MM.1S (cell line): ENCODE data around the gene DYNLT4.

Experiments used
- DNase-seq: peaks from one replicate; pipeline ENCODE4 v3.0.0-alpha.2; 2015
- H2AFZ ChIP-seq: fragments of 300-600 bp; sonication (generic); 2 replicates; pipeline ENCODE4 v1.6.0; 2016; ENCODE audit warnings: antibody characterized with exemption, low read length
- H3F3A ChIP-seq: fragments of 300-600 bp; sonication (generic); 2 replicates; pipeline ENCODE4 v1.6.1; 2016; ENCODE audit warnings: mild to moderate bottlenecking, antibody characterized with exemption, low read length, moderate library complexity, mixed read lengths; ENCODE audit not compliant: insufficient read depth
- H3K27ac ChIP-seq: fragments of 300-600 bp; sonication (generic); 2 replicates; pipeline ENCODE4 v1.5.1; 2016; ENCODE audit warnings: mild to moderate bottlenecking, low read length
- H3K27me3 ChIP-seq: fragments of 300-600 bp; sonication (generic); replicated peaks from 2 replicates; pipeline ENCODE4 v1.6.0; 2016; ENCODE audit warnings: low read length; ENCODE audit not compliant: insufficient read depth
- H3K36me3 ChIP-seq: fragments of 300-600 bp; sonication (generic); replicated peaks from 2 replicates; pipeline ENCODE4 v1.6.1; 2016; ENCODE audit warnings: mild to moderate bottlenecking, low read length, mixed read lengths; ENCODE audit not compliant: insufficient read depth
- H3K4me1 ChIP-seq: fragments of 300-600 bp; sonication (generic); 2 replicates; pipeline ENCODE4 v1.6.1; 2016; ENCODE audit warnings: low read length, mixed read lengths
- H3K4me2 ChIP-seq: fragments of 300-600 bp; sonication (generic); 2 replicates; pipeline ENCODE4 v1.6.0; 2016; ENCODE audit warnings: low read depth, low read length
- H3K4me3 ChIP-seq: fragments of 300-600 bp; sonication (generic); 2 replicates; pipeline ENCODE4 v1.5.1; 2016; ENCODE audit warnings: low read length, mixed read lengths
- H3K79me2 ChIP-seq: fragments of 300-600 bp; sonication (generic); 2 replicates; pipeline ENCODE4 v1.6.1; 2016; ENCODE audit warnings: mixed run types, low read length, mixed read lengths
- H3K9ac ChIP-seq: fragments of 300-600 bp; sonication (generic); 2 replicates; pipeline ENCODE4 v1.6.1; 2016; ENCODE audit warnings: low read length, mixed read lengths
- H3K9me2 ChIP-seq: fragments of 300-600 bp; sonication (generic); replicated peaks from 2 replicates; pipeline ENCODE4 v1.6.1; 2016; ENCODE audit warnings: mild to moderate bottlenecking, low read length, mixed read lengths; ENCODE audit not compliant: insufficient read depth
- H3K9me3 ChIP-seq: fragments of 300-600 bp; sonication (generic); replicated peaks from 2 replicates; pipeline ENCODE4 v1.6.1; 2016; ENCODE audit warnings: mild to moderate bottlenecking, low read length, mixed read lengths; ENCODE audit not compliant: insufficient read depth
- H4K20me1 ChIP-seq: fragments of 300-600 bp; sonication (generic); 2 replicates; pipeline ENCODE4 v1.6.1; 2016; ENCODE audit warnings: mild to moderate bottlenecking, low read length, moderate library complexity, mixed read lengths; ENCODE audit not compliant: insufficient read depth
- EZH2 ChIP-seq: fragments of 300-600 bp; sonication (generic); optimal IDR thresholded peaks from 2 replicates; pipeline ENCODE3; 2017; ENCODE audit warnings: low read depth, mild to moderate bottlenecking, antibody characterized with exemption, low read length, mixed read lengths
- EZH2phosphoT487 ChIP-seq: fragments of 300-600 bp; sonication (generic); IDR thresholded peaks from 2 replicates; pipeline ENCODE4 v1.6.1; 2018; ENCODE audit warnings: antibody characterized with exemption, low read length
- TF ChIP-seq, protein P1 (sequence below): fragments of 300-600 bp; sonication (generic); IDR thresholded peaks from 2 replicates; pipeline ENCODE4 v1.5.1; 2016; ENCODE audit warnings: antibody characterized with exemption, low read length, mixed read lengths

The DYNLT4 gene

DNA sequence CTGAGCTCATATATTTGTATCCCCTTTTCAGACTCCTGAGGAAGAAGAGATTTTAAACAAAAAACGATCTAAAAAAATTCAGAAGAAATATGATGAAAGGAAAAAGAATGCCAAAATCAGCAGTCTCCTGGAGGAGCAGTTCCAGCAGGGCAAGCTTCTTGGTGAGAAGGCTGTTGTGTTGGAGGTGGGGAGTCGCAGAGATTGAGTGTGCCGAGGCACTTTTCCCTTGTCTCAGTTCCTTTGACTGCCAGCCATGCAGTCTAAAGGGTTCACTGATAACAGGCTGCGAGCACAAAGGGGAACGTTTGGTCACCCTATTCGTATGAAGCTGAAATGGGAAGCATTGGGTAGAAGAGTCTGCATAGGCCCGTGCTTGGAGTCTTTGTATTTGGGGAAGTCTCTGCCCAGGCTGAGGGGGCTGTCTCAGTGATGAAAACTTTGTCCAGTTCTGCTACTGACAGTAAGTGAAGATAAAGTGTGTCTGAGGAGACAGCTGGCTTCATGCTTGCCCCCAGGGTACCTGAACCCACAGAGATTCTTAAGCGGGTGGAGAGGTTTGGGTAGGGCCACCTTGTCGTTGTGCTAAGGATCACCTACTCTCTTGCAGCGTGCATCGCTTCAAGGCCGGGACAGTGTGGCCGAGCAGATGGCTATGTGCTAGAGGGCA lies 29.0 kb downstream of the DYNLT4 start:
- Histone ChIP-seq H2AFZ (no peak overlapping the region), H3K27me3 (no peaks in the 10 kb centered on the region), H3K4me3 (no peak overlapping the region), H3K4me1 (0 out of 2 replicates have a peak, but pooled peaks cover 7% of the 10 kb centered on the region), H3K9me2 (no peaks in the 10 kb centered on the region), H3K4me2 (no peak overlapping the region), H3K79me2 (peaks cover 41% of the 10 kb centered on the region), H3K9ac (no peak overlapping the region), H3K9me3 (no peaks in the 10 kb centered on the region), H4K20me1 (peaks cover 11% of the 10 kb centered on the region; the same call in 1 of the 2 replicates), H3K36me3 (peaks cover 18% of the 10 kb centered on the region), H3K27ac (no peak overlapping the region), H3F3A (peaks cover 52% of the 10 kb centered on the region)
- TF ChIP-seq EZH2phosphoT487 (no peak), EZH2 (no peak)
- TF ChIP-seq, protein P1, sequence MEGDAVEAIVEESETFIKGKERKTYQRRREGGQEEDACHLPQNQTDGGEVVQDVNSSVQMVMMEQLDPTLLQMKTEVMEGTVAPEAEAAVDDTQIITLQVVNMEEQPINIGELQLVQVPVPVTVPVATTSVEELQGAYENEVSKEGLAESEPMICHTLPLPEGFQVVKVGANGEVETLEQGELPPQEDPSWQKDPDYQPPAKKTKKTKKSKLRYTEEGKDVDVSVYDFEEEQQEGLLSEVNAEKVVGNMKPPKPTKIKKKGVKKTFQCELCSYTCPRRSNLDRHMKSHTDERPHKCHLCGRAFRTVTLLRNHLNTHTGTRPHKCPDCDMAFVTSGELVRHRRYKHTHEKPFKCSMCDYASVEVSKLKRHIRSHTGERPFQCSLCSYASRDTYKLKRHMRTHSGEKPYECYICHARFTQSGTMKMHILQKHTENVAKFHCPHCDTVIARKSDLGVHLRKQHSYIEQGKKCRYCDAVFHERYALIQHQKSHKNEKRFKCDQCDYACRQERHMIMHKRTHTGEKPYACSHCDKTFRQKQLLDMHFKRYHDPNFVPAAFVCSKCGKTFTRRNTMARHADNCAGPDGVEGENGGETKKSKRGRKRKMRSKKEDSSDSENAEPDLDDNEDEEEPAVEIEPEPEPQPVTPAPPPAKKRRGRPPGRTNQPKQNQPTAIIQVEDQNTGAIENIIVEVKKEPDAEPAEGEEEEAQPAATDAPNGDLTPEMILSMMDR, result no peak
- no peak for DNase-seq

DNA sequence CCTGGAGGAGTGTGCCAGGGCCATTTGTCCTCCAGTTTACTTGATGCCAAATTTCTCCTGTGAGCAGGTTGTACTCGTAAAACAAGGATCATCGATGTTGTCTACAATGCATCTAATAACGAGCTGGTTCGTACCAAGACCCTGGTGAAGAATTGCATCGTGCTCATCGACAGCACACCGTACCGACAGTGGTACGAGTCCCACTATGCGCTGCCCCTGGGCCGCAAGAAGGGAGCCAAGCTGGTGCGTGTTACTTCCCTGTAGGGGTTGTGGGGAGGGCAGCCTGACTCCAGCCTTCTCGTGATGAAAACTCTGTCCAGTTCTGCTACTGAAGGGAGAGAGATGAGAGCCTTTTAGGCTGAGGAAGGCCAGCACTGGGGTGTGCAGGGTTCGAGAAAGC lies 29.6 kb downstream of the DYNLT4 start:
- Histone ChIP-seq H3K4me3 (peak overlapping the region; percentile 98; the same call in 1 of the 2 replicates), H3K4me2 (peak overlapping the region; percentile 74; the same call in 1 of the 2 replicates), H3K27me3 (no peaks in the 10 kb centered on the region), H3K79me2 (peaks cover 41% of the 10 kb centered on the region), H3F3A (peaks cover 48% of the 10 kb centered on the region), H3K9me2 (no peaks in the 10 kb centered on the region), H3K9ac (no peak overlapping the region; the same call in 1 of the 2 replicates), H2AFZ (no peak overlapping the region), H3K36me3 (peaks cover 18% of the 10 kb centered on the region), H3K4me1 (0 out of 2 replicates have a peak, but pooled peaks cover 7% of the 10 kb centered on the region), H4K20me1 (peaks cover 11% of the 10 kb centered on the region; the same call in 1 of the 2 replicates), H3K27ac (no peak overlapping the region), H3K9me3 (no peaks in the 10 kb centered on the region)
- no peak for DNase-seq
- no peak for TF ChIP-seq EZH2phosphoT487
- no peak for TF ChIP-seq EZH2
- TF ChIP-seq, protein P1, result no peak

DNA sequence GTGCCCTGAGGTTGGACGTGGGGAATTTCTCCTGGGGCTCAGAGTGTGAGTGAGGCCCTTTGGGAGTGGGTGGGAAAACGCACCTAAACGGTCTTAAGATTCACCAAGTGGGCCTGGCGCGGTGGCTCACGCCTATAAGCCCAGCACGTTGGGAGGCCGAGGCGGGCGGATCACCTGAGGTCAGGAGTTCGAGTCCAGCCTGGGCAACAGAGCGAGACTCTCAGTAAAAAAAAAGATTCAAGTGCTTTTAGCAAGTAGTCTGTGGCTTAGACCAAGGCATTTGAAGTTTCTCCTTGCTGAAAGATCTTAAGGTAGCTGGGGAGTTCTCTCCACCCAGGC lies 30.5 kb downstream of the DYNLT4 start:
- Histone ChIP-seq H3K4me3 (peak overlapping the region; percentile 98), H3K36me3 (peaks cover 18% of the 10 kb centered on the region), H3K9me3 (no peaks in the 10 kb centered on the region), H3F3A (peaks cover 47% of the 10 kb centered on the region), H3K9ac (peak overlapping the region; percentile 90), H3K4me2 (peak overlapping the region; percentile 74), H3K79me2 (peaks cover 41% of the 10 kb centered on the region), H3K9me2 (no peaks in the 10 kb centered on the region), H3K27me3 (no peaks in the 10 kb centered on the region), H4K20me1 (peaks cover 11% of the 10 kb centered on the region; the same call in 1 of the 2 replicates), H3K4me1 (0 out of 2 replicates have a peak, but pooled peaks cover 7% of the 10 kb centered on the region), H3K27ac (peak overlapping the region; percentile 67; the same call in 1 of the 2 replicates), H2AFZ (no peak overlapping the region)
- TF ChIP-seq EZH2 (no peak), EZH2phosphoT487 (no peak)
- TF ChIP-seq, protein P1, result no peak
- DNase-seq, result no peak
